Liver (tissue), 9 donors: Measurements from ENCODE around the gene RYR2. TPM values are rescaled to one million over a fixed set of nuclear protein-coding genes. Genes with fewer than 3 reads are reported as not detected.

ENCODE experiments used
- DNase-seq: peaks from one replicate; pipeline ENCODE4 v3.0.0-alpha.2; 2017; ENCODE audit warnings: low spot score
- H3K27ac ChIP-seq, 2 donors: one replicate each; pipeline ENCODE4 v1.7.0; 2013; ENCODE audit warnings: inconsistent platforms in 2 of 2, low read length in 2 of 2, control low read depth in 1 of 2, low read depth in 1 of 2, mild to moderate bottlenecking in 1 of 2
- H3K27me3 ChIP-seq, 4 donors: one replicate each; pipeline versions ENCODE4 v1.6.1 to v1.7.0; 2013; ENCODE audit warnings: low read length in 3 of 4, inconsistent platforms in 1 of 4, mild to moderate bottlenecking in 1 of 4, moderate library complexity in 1 of 4; ENCODE audit not compliant: control insufficient read depth in 4 of 4, insufficient read depth in 4 of 4
- H3K36me3 ChIP-seq, 4 donors: one replicate each; pipeline versions ENCODE4 v1.6.1 to v1.7.0; 2013; ENCODE audit warnings: low read length in 3 of 4, mild to moderate bottlenecking in 3 of 4, low read depth in 1 of 4, moderate library complexity in 1 of 4; ENCODE audit not compliant: control insufficient read depth in 4 of 4, insufficient read depth in 3 of 4
- H3K4me1 ChIP-seq, 4 donors: one replicate each; pipeline versions ENCODE4 v1.6.1 to v1.7.0; 2013; ENCODE audit warnings: low read length in 3 of 4, mild to moderate bottlenecking in 3 of 4, moderate library complexity in 1 of 4; ENCODE audit not compliant: control insufficient read depth in 4 of 4, insufficient read depth in 4 of 4
- H3K4me3 ChIP-seq, 3 donors: one replicate each; pipeline versions ENCODE4 v1.6.1 to v1.7.0; 2013; ENCODE audit warnings: low read length in 3 of 3, control low read depth in 1 of 3, low read depth in 1 of 3, mild to moderate bottlenecking in 1 of 3
- H3K9ac ChIP-seq, 2 donors: one replicate each; pipeline ENCODE4 v1.7.0; 2013; ENCODE audit warnings: low read length in 2 of 2, mild to moderate bottlenecking in 2 of 2, moderate library complexity in 2 of 2, control low read depth in 1 of 2, low read depth in 1 of 2
- H3K9me3 ChIP-seq, 4 donors: one replicate each; pipeline versions ENCODE4 v1.6.1 to v1.7.0; 2013; ENCODE audit warnings: low read length in 3 of 4; ENCODE audit not compliant: control insufficient read depth in 4 of 4
- EGR1 ChIP-seq, 2 donors: IDR thresholded peaks; 2 replicates each; pipeline ENCODE4 v1.6.1; 2016 to 2018; ENCODE audit warnings: antibody characterized with exemption in 2 of 2, low read depth in 2 of 2
- FOXA1 ChIP-seq: IDR thresholded peaks from 2 replicates; pipeline ENCODE4 v1.6.1; 2016; ENCODE audit warnings: antibody characterized with exemption
- FOXA2 ChIP-seq: IDR thresholded peaks from 2 replicates; pipeline ENCODE4 v1.6.1; 2016; ENCODE audit warnings: antibody characterized with exemption
- GABPA ChIP-seq, 2 donors: IDR thresholded peaks in 1 of 2; conservative IDR thresholded peaks in 1 of 2; 2 replicates each; pipeline ENCODE4 v1.6.1; 2016; ENCODE audit warnings: antibody characterized with exemption in 2 of 2, mild to moderate bottlenecking in 1 of 2, moderate library complexity in 1 of 2
- HNF4A ChIP-seq, 2 donors: conservative IDR thresholded peaks; 2 replicates each; pipeline ENCODE4 v1.6.1; 2016; ENCODE audit warnings: antibody characterized with exemption in 2 of 2, mild to moderate bottlenecking in 2 of 2
- HNF4G ChIP-seq: IDR thresholded peaks from 2 replicates; pipeline ENCODE4 v1.6.1; 2016; ENCODE audit warnings: antibody characterized with exemption
- JUND ChIP-seq, 2 donors: IDR thresholded peaks; 2 replicates each; pipeline ENCODE4 v1.6.1; 2016; ENCODE audit warnings: antibody characterized with exemption in 2 of 2
- NR2F2 ChIP-seq: IDR thresholded peaks from 2 replicates; pipeline ENCODE4 v1.6.1; 2016; ENCODE audit warnings: antibody characterized with exemption
- RAD21 ChIP-seq, 2 donors: IDR thresholded peaks; 2 replicates each; pipeline ENCODE4 v1.6.1; 2016; ENCODE audit warnings: antibody characterized with exemption in 2 of 2, mild to moderate bottlenecking in 2 of 2
- RXRA ChIP-seq, 2 donors: IDR thresholded peaks; 2 replicates each; pipeline ENCODE4 v1.6.1; 2017 to 2018; ENCODE audit warnings: antibody characterized with exemption in 2 of 2, mild to moderate bottlenecking in 1 of 2
- SP1 ChIP-seq: IDR thresholded peaks from 2 replicates; pipeline ENCODE4 v1.6.1; 2018; ENCODE audit warnings: antibody characterized with exemption, mild to moderate bottlenecking
- YY1 ChIP-seq: IDR thresholded peaks from 2 replicates; pipeline ENCODE4 v1.6.1; 2016; ENCODE audit warnings: antibody characterized with exemption, mild to moderate bottlenecking
- WGBS: extraction: QIAGEN DNeasy Blood & Tissue Kit; methylation state at CpG from one replicate; pipeline ENCODE4 v1.1.7; 2013; 5-methylcytosine and 5-hydroxymethylcytosine counted together
- polyA plus RNA-seq, 2 donors: library from polyadenylated mRNA; stranded (reverse) in 1 of 2; unstranded in 1 of 2; fragments of 200-250 nt in 1 of 2; fragments of >200 nt in 1 of 2; fragmentation: Nextera tagmentation in 1 of 2; extraction: Ambion mirVana in 1 of 2; gene quantifications; one replicate each; pipeline versions ENCODE4 v1.2.1 to v1.2.3, GENCODE V29; 2013 to 2015
- total RNA-seq, 2 donors: library from RNA; depleted of rRNA; stranded (reverse); fragments of >200 nt; gene quantifications; one replicate each; pipeline ENCODE4 v1.2.3, GENCODE V29; 2014
- TF ChIP-seq, protein P1 (sequence below): IDR thresholded peaks from 2 replicates; pipeline ENCODE4 v1.6.1; 2016; ENCODE audit warnings: antibody characterized with exemption
- TF ChIP-seq, protein P2 (sequence below): IDR thresholded peaks from 2 replicates; pipeline ENCODE4 v1.6.1; 2016; ENCODE audit warnings: antibody characterized with exemption
- TF ChIP-seq, protein P3 (sequence below): IDR thresholded peaks from 2 replicates; pipeline ENCODE4 v1.6.1; 2016; ENCODE audit warnings: antibody characterized with exemption, mild to moderate bottlenecking
- TF ChIP-seq, protein P4 (sequence below): fragments of 150-350 bp; IDR thresholded peaks from 2 replicates; pipeline ENCODE4 v1.5.1; 2017; ENCODE audit warnings: improper control_type of control experiment, low read depth, low read length; ENCODE audit not compliant: missing input control
- TF ChIP-seq, protein P5 (sequence below): IDR thresholded peaks from 2 replicates; pipeline ENCODE4 v1.6.1; 2016; ENCODE audit warnings: antibody characterized with exemption
- donor health status: healthy.
- donor health status: healthy.
- donor health status: healthy.
- donor health status: healthy.
- donor health status: healthy.

The RYR2 gene
- total and polyA plus RNA-seq, 4 donors: 0.06 to 0.75 (median 0.31) TPM

DNA sequence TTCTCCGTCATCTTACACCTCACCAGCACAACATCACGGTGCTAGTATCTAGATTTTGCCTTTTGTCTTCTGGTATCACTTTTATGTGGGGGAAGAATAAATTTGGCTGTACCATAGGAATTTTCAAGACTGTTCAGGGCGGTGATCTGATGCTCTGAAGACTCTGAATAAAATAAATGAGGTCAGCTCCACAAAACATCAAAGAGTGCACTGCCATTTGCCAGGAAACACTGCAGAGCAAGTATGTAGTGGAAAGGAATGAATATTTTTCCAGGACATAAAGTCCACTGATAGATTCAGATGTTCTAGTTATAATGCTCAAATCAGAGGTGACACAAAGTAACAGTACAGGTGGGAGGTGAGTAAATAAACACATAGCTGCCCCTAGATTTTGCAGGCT, 792.5 kb downstream of the RYR2 start:
- no peak for DNase-seq
- H3K4me1 ChIP-seq: no peaks in the 10 kb centered on the region
- H3K27ac ChIP-seq: no peak overlapping the region
- peaks cover 0 to 3% (median 0%) of the 10 kb centered on the region in 4 donors for H3K27me3 ChIP-seq
- H3K4me3 ChIP-seq: no peak overlapping the region
- TF ChIP-seq NR2F2: no peak
- TF ChIP-seq, protein P1, sequence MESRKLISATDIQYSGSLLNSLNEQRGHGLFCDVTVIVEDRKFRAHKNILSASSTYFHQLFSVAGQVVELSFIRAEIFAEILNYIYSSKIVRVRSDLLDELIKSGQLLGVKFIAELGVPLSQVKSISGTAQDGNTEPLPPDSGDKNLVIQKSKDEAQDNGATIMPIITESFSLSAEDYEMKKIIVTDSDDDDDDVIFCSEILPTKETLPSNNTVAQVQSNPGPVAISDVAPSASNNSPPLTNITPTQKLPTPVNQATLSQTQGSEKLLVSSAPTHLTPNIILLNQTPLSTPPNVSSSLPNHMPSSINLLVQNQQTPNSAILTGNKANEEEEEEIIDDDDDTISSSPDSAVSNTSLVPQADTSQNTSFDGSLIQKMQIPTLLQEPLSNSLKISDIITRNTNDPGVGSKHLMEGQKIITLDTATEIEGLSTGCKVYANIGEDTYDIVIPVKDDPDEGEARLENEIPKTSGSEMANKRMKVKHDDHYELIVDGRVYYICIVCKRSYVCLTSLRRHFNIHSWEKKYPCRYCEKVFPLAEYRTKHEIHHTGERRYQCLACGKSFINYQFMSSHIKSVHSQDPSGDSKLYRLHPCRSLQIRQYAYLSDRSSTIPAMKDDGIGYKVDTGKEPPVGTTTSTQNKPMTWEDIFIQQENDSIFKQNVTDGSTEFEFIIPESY: no peak
- TF ChIP-seq HNF4G: no peak
- no peaks in the 10 kb centered on the region for H3K9me3 ChIP-seq
- 79% methylated on average over 3 of the region's 3 CpGs for WGBS
- no peaks in the 10 kb centered on the region for H3K36me3 ChIP-seq
- no peak overlapping the region for H3K9ac ChIP-seq

DNA sequence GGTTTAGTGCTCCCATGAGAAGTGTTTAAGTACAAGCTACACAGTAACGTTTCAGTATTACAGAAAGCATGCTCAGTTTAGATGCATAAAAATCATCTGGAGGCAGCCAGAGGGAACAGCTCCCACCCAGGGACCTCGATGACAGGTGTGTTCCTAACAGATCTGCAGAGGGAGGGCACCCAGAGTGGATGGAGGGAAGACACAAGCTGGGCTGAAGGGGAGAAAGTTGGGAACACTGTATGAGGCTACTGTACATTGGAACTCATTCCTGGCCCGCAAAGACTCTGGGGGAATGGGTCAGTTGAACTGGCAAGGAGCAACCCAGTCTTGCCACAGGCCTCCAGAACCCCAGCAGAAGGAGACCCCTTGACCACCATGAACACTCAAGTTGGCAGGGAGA, 796.3 kb downstream of the RYR2 start:
- Histone ChIP-seq H3K36me3 (no peaks in the 10 kb centered on the region), H3K4me1 (no peaks in the 10 kb centered on the region), H3K4me3 (no peak overlapping the region), H3K27me3 (peaks cover 0 to 3% (median 0%) of the 10 kb centered on the region in 4 donors), H3K9ac (no peak overlapping the region), H3K9me3 (no peaks in the 10 kb centered on the region), H3K27ac (no peak overlapping the region)
- TF ChIP-seq GABPA (IDR thresholded peaks at IDR 0.05 in 1 of 2, conservative IDR thresholded peaks at IDR 0.05 in 1 of 2) (no peak), RAD21 (IDR thresholded peaks at IDR 0.05) (no peak), HNF4A (conservative IDR thresholded peaks at IDR 0.05) (no peak), FOXA1 (no peak)
- 55% methylated on average over 3 of the region's 3 CpGs for WGBS
- DNase-seq: no peak

DNA sequence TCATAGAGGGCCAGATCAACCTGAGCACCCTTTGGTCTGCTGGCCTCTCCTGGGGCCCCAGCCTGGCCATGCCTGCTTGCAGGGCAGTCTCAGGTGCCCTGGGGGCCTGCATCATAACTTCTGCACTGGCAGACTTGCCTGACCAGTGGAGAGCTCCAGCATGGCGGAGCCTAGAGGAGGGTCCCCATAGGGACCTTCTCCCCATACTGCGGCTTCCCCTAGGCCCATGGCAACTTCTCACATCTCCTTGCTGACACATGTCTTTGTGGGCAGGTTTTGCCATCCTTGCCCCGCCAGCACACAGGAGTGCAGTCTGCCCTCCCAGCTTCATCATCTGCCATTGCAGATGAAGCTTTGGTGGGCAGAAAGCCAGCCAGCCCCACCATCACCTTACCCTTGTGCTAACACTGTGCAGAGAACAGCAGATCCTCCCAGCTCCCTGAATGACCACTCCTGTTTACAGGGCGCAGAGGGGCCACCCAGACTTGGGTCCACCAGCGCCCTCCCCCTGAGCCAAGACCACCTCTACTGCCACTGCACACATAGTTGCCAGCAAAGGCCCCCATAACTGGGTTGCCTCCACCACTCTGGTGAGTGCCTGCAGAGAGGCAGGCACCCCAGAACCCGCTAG, 797.0 kb downstream of the RYR2 start:
- peaks cover 0 to 3% (median 0%) of the 10 kb centered on the region in 4 donors for H3K27me3 ChIP-seq
- WGBS: 84% methylated on average over 6 of the region's 6 CpGs
- TF ChIP-seq, protein P2, sequence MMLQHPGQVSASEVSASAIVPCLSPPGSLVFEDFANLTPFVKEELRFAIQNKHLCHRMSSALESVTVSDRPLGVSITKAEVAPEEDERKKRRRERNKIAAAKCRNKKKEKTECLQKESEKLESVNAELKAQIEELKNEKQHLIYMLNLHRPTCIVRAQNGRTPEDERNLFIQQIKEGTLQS: no peak
- TF ChIP-seq HNF4A (conservative IDR thresholded peaks at IDR 0.05) (no peak), FOXA2 (no peak), EGR1 (IDR thresholded peaks at IDR 0.05; ENCODE audit: low read depth in 2 of 2) (no peak), GABPA (IDR thresholded peaks at IDR 0.05 in 1 of 2, conservative IDR thresholded peaks at IDR 0.05 in 1 of 2) (no peak), FOXA1 (no peak), RXRA (IDR thresholded peaks at IDR 0.05) (no peak), JUND (IDR thresholded peaks at IDR 0.05) (no peak), SP1 (no peak), YY1 (no peak), NR2F2 (no peak)
- TF ChIP-seq, protein P3, sequence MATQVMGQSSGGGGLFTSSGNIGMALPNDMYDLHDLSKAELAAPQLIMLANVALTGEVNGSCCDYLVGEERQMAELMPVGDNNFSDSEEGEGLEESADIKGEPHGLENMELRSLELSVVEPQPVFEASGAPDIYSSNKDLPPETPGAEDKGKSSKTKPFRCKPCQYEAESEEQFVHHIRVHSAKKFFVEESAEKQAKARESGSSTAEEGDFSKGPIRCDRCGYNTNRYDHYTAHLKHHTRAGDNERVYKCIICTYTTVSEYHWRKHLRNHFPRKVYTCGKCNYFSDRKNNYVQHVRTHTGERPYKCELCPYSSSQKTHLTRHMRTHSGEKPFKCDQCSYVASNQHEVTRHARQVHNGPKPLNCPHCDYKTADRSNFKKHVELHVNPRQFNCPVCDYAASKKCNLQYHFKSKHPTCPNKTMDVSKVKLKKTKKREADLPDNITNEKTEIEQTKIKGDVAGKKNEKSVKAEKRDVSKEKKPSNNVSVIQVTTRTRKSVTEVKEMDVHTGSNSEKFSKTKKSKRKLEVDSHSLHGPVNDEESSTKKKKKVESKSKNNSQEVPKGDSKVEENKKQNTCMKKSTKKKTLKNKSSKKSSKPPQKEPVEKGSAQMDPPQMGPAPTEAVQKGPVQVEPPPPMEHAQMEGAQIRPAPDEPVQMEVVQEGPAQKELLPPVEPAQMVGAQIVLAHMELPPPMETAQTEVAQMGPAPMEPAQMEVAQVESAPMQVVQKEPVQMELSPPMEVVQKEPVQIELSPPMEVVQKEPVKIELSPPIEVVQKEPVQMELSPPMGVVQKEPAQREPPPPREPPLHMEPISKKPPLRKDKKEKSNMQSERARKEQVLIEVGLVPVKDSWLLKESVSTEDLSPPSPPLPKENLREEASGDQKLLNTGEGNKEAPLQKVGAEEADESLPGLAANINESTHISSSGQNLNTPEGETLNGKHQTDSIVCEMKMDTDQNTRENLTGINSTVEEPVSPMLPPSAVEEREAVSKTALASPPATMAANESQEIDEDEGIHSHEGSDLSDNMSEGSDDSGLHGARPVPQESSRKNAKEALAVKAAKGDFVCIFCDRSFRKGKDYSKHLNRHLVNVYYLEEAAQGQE: no peak
- TF ChIP-seq, protein P1: no peak
- TF ChIP-seq, protein P4, sequence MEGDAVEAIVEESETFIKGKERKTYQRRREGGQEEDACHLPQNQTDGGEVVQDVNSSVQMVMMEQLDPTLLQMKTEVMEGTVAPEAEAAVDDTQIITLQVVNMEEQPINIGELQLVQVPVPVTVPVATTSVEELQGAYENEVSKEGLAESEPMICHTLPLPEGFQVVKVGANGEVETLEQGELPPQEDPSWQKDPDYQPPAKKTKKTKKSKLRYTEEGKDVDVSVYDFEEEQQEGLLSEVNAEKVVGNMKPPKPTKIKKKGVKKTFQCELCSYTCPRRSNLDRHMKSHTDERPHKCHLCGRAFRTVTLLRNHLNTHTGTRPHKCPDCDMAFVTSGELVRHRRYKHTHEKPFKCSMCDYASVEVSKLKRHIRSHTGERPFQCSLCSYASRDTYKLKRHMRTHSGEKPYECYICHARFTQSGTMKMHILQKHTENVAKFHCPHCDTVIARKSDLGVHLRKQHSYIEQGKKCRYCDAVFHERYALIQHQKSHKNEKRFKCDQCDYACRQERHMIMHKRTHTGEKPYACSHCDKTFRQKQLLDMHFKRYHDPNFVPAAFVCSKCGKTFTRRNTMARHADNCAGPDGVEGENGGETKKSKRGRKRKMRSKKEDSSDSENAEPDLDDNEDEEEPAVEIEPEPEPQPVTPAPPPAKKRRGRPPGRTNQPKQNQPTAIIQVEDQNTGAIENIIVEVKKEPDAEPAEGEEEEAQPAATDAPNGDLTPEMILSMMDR: no peak
- TF ChIP-seq, protein P5, sequence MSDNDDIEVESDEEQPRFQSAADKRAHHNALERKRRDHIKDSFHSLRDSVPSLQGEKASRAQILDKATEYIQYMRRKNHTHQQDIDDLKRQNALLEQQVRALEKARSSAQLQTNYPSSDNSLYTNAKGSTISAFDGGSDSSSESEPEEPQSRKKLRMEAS: no peak
- H3K4me1 ChIP-seq: no peaks in the 10 kb centered on the region
- no peak for DNase-seq
- H3K36me3 ChIP-seq: no peaks in the 10 kb centered on the region
- H3K9ac ChIP-seq: no peak overlapping the region
- H3K4me3 ChIP-seq: no peak overlapping the region
- H3K27ac ChIP-seq: no peak overlapping the region
- H3K9me3 ChIP-seq: no peaks in the 10 kb centered on the region
